K562 (cell line): ENCODE measurements around the gene PATL2.

Source experiments
- CEBPG ChIP-seq, 3 experiments: fragments of 200-800 bp in 1 of 3; sonication (Bioruptor generic) in 1 of 3; sonication (generic) in 1 of 3; formaldehyde crosslinking in 1 of 3; IDR thresholded peaks in 2 of 3; conservative IDR thresholded peaks in 1 of 3; 2 replicates each; pipeline versions ENCODE4 v1.6.1 to v1.8.0; 2016 to 2022; ENCODE audit warnings: missing compliant biosample characterization in 2 of 3, missing genetic modification characterization in 2 of 3, mild to moderate bottlenecking in 1 of 3, missing genetic modification reagents in 1 of 3
- KHSRP ChIP-seq: fragments of 450-650 bp; IDR thresholded peaks from 2 replicates; pipeline ENCODE4 v1.6.1; 2017
- MAFG ChIP-seq: fragments of 450-650 bp; conservative IDR thresholded peaks from 2 replicates; pipeline ENCODE4 v1.6.1; 2016; ENCODE audit warnings: missing genetic modification characterization, missing compliant biosample characterization
- POLR2AphosphoS2 ChIP-seq: IDR thresholded peaks from 2 replicates; pipeline ENCODE4 v1.6.1; 2012; ENCODE audit warnings: low read length, improper control_type of control experiment
- U2AF2 ChIP-seq: fragments of 200-400 bp; formaldehyde crosslinking; optimal IDR thresholded peaks from 2 replicates; pipeline ENCODE3; 2017; ENCODE audit warnings: low read depth, mild to moderate bottlenecking, low read length
- TF ChIP-seq, protein P1 (sequence below), 2 experiments: fragments of 450-650 bp; formaldehyde crosslinking in 1 of 2; IDR thresholded peaks; 2 replicates each; pipeline versions ENCODE4 v1.4.0 to v1.6.1; 2014 to 2020; ENCODE audit warnings: mild to moderate bottlenecking in 2 of 2, borderline replicate concordance in 1 of 2, low read depth in 1 of 2
- TF ChIP-seq, protein P2 (sequence below), 3 experiments: IDR thresholded peaks in 2 of 3; conservative IDR thresholded peaks in 1 of 3; 2 replicates each; pipeline ENCODE4 v1.5.1; 2011 to 2012; ENCODE audit warnings: low read length in 3 of 3, mild to moderate bottlenecking in 3 of 3, control low read depth in 2 of 3, improper control_type of control experiment in 1 of 3, inconsistent platforms in 1 of 3, low read depth in 1 of 3, mixed read lengths in 1 of 3, moderate library complexity in 1 of 3; ENCODE audit not compliant: insufficient read depth in 2 of 3
- TF ChIP-seq, protein P3 (sequence below): fragments of 250-450 bp; sonication (Bioruptor Pico); IDR thresholded peaks from 2 replicates; pipeline ENCODE4 v1.8.0; 2022; ENCODE audit warnings: moderate library complexity, mild to moderate bottlenecking, inconsistent platforms
- TF ChIP-seq, protein P4 (sequence below): sonication (generic); formaldehyde crosslinking; IDR thresholded peaks from 2 replicates; pipeline ENCODE4 v1.8.1; 2023; ENCODE audit warnings: mild to moderate bottlenecking, missing genetic modification reagents, moderate library complexity
- TF ChIP-seq, protein P5 (sequence below): fragments of 450-650 bp; formaldehyde crosslinking; IDR thresholded peaks from 2 replicates; pipeline ENCODE4 v1.4.0; 2022; ENCODE audit warnings: missing genetic modification characterization

DNA sequence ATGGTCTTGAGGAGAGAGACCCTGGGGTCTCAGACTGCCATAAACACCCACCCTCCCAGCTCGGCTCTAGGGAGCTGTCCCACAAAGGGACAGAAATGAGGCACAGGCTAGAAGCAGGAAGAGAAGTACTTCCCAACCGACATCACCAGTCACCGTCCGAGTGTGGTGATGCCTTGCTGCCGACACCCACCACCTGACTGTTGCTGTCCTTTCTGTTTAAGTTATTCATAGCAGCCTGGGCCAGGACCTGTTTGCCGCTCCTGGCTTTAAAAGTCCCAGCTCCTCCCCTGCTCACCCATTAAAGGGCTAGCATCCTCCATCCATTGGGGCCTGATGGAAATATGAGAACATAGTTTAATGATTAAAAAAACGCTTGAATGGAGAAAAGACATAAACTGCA is 34.4 kb downstream of the PATL2 start:
- TF ChIP-seq, protein P1, sequence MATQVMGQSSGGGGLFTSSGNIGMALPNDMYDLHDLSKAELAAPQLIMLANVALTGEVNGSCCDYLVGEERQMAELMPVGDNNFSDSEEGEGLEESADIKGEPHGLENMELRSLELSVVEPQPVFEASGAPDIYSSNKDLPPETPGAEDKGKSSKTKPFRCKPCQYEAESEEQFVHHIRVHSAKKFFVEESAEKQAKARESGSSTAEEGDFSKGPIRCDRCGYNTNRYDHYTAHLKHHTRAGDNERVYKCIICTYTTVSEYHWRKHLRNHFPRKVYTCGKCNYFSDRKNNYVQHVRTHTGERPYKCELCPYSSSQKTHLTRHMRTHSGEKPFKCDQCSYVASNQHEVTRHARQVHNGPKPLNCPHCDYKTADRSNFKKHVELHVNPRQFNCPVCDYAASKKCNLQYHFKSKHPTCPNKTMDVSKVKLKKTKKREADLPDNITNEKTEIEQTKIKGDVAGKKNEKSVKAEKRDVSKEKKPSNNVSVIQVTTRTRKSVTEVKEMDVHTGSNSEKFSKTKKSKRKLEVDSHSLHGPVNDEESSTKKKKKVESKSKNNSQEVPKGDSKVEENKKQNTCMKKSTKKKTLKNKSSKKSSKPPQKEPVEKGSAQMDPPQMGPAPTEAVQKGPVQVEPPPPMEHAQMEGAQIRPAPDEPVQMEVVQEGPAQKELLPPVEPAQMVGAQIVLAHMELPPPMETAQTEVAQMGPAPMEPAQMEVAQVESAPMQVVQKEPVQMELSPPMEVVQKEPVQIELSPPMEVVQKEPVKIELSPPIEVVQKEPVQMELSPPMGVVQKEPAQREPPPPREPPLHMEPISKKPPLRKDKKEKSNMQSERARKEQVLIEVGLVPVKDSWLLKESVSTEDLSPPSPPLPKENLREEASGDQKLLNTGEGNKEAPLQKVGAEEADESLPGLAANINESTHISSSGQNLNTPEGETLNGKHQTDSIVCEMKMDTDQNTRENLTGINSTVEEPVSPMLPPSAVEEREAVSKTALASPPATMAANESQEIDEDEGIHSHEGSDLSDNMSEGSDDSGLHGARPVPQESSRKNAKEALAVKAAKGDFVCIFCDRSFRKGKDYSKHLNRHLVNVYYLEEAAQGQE (IDR thresholded peaks at IDR 0.05; ENCODE audit: borderline replicate concordance) = no peak
- TF ChIP-seq, protein P1 (CRISPR knock-in tag; IDR thresholded peaks at IDR 0.05; ENCODE audit: low read depth) = no peak
- TF ChIP-seq, protein P2, sequence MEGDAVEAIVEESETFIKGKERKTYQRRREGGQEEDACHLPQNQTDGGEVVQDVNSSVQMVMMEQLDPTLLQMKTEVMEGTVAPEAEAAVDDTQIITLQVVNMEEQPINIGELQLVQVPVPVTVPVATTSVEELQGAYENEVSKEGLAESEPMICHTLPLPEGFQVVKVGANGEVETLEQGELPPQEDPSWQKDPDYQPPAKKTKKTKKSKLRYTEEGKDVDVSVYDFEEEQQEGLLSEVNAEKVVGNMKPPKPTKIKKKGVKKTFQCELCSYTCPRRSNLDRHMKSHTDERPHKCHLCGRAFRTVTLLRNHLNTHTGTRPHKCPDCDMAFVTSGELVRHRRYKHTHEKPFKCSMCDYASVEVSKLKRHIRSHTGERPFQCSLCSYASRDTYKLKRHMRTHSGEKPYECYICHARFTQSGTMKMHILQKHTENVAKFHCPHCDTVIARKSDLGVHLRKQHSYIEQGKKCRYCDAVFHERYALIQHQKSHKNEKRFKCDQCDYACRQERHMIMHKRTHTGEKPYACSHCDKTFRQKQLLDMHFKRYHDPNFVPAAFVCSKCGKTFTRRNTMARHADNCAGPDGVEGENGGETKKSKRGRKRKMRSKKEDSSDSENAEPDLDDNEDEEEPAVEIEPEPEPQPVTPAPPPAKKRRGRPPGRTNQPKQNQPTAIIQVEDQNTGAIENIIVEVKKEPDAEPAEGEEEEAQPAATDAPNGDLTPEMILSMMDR (IDR thresholded peaks at IDR 0.05 in 2 of 3, conservative IDR thresholded peaks at IDR 0.05 in 1 of 3; ENCODE audit: insufficient read depth in 2 of 3, low read depth in 1 of 3, low read length in 3 of 3) = no peak
- TF ChIP-seq, protein P3, sequence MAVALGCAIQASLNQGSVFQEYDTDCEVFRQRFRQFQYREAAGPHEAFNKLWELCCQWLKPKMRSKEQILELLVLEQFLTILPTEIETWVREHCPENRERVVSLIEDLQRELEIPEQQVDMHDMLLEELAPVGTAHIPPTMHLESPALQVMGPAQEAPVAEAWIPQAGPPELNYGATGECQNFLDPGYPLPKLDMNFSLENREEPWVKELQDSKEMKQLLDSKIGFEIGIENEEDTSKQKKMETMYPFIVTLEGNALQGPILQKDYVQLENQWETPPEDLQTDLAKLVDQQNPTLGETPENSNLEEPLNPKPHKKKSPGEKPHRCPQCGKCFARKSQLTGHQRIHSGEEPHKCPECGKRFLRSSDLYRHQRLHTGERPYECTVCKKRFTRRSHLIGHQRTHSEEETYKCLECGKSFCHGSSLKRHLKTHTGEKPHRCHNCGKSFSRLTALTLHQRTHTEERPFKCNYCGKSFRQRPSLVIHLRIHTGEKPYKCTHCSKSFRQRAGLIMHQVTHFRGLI (CRISPR knock-in tag) = no peak
- TF ChIP-seq, protein P4, sequence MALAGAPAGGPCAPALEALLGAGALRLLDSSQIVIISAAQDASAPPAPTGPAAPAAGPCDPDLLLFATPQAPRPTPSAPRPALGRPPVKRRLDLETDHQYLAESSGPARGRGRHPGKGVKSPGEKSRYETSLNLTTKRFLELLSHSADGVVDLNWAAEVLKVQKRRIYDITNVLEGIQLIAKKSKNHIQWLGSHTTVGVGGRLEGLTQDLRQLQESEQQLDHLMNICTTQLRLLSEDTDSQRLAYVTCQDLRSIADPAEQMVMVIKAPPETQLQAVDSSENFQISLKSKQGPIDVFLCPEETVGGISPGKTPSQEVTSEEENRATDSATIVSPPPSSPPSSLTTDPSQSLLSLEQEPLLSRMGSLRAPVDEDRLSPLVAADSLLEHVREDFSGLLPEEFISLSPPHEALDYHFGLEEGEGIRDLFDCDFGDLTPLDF (CRISPR knock-in tag) = no peak
- TF ChIP-seq POLR2AphosphoS2 (no peak), KHSRP (no peak), U2AF2 (no peak), CEBPG (CRISPR knock-in tag; IDR thresholded peaks at IDR 0.05) (no peak), CEBPG (tag; conservative IDR thresholded peaks at IDR 0.05 in 1 of 2, IDR thresholded peaks at IDR 0.05 in 1 of 2) (no peak), MAFG (tag) (no peak)
- TF ChIP-seq, protein P5, sequence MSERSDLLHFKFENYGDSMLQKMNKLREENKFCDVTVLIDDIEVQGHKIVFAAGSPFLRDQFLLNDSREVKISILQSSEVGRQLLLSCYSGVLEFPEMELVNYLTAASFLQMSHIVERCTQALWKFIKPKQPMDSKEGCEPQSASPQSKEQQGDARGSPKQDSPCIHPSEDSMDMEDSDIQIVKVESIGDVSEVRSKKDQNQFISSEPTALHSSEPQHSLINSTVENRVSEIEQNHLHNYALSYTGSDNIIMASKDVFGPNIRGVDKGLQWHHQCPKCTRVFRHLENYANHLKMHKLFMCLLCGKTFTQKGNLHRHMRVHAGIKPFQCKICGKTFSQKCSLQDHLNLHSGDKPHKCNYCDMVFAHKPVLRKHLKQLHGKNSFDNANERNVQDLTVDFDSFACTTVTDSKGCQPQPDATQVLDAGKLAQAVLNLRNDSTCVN (CRISPR knock-in tag) = no peak
